Choroid plexus epithelial cell (primary cell): ENCODE results near the gene NAA35.

Experiments
- DNase-seq: peaks from one replicate; pipeline ENCODE4 v3.0.0-alpha.2; 2010; ENCODE audit warnings: low read depth
- H3K4me3 ChIP-seq: 2 replicates; pipeline ENCODE4 v1.5.1; 2011; ENCODE audit warnings: low read depth, mild to moderate bottlenecking, control low read depth, low read length, moderate library complexity
- CTCF ChIP-seq: conservative IDR thresholded peaks from 2 replicates; pipeline ENCODE4 v1.5.1; 2011; ENCODE audit warnings: low read depth, mild to moderate bottlenecking, control low read depth, inconsistent platforms, low read length, moderate library complexity

Gene NAA35

GRCh38 chr9:85995097-85995496 is 54.2 kb downstream of the NAA35 start:
- no peak overlapping the region for H3K4me3 ChIP-seq
- no peak for TF ChIP-seq CTCF
- no peak for DNase-seq

DNA sequence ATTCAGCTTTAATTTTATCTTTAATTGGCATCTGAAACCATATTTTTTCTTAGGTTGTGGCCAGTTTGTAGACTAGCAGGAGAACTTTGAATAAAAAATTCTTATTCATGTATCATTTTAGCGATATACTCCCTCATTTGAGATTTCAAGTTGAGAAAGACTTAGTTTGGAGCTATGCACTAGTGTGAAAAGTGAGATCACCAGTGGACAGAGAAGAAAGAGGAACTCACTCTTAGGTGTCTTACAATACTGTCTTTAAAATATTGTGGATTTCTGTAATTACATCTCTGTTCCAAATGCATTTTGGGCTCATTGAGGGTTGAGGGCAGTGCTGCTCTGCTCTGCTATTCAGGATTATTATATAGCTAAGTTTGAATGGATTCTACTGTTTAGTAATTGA is 54.7 kb downstream of the NAA35 start:
- H3K4me3 ChIP-seq, result no peak overlapping the region
- TF ChIP-seq CTCF, result no peak
- no peak for DNase-seq

- no peak for DNase-seq
- H3K4me3 ChIP-seq, result no peak overlapping the region
- no peak for TF ChIP-seq CTCF
Observed at GRCh38 chr9:86005253-86005775, 64.4 kb downstream of the NAA35 start.

DNA sequence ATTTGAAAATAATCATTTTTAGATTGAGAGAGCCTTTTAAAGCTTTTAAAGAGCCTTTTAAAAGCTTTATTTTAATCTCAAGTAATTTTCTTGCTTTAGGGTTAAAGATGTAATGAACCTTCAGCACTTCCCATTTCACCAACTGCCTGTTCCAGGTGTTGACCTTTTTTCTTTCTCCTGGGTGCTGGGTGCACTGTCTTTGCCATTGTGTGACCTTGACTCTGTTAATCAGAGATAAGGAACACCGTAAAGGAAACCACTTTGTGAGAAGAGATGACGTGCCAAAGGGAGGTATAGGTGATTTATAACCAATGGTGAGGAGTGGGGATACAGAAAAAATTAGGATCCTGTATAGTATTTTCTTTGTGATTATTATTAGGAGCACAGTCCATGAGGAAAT is 68.2 kb downstream of the NAA35 start:
- no peak for TF ChIP-seq CTCF
- H3K4me3 ChIP-seq, result no peak overlapping the region
- DNase-seq, result no peak

- H3K4me3 ChIP-seq, result no peak overlapping the region
- DNase-seq, result peak; percentile 23
- no peak for TF ChIP-seq CTCF
Observed at GRCh38 chr9:86020731-86021130, 79.8 kb downstream of the NAA35 start.

GRCh38 chr9:86021166-86021565 is 80.2 kb downstream of the NAA35 start:
- DNase-seq, result no peak

More at GRCh38 chr9:86021166-86021565, 80.2 kb downstream of the NAA35 start:
- no peak overlapping the region for H3K4me3 ChIP-seq
- TF ChIP-seq CTCF, result no peak
